Activated CD4-positive, alpha-beta T cell treated with anti-CD3 and anti-CD28 coated beads for 4 hours (primary cell): ENCODE results near the gene FCGR1A.
"Not testable (repeated sequence)": the region's sequence is repeated elsewhere in the genome, so short reads cannot be mapped to it uniquely, and the experiment has no call there.

Source experiments
- DNase-seq, 2 donors: peaks; one replicate each; pipeline ENCODE4 v3.0.0-alpha.2; 2020

The FCGR1A gene

DNA sequence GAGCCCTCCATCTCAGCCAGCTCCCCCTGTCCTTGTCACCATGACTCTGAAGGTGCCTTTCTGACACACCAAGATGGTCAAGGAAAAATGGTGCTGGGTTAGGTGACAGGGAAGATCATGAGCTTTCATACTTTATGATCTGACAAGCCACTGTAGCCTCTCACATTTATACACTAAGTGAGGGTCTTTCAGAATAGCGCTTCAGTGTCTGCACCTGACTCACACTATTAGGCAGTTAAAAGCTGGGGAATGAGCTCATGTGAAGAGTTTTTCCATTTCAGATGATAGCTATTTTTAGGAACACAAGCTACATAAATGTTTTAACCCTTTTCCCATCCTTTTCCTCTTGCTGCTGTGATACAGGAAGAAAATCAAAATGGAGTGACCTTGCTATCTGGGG is 4.2 kb upstream of the FCGR1A start:
- not testable (repeated sequence) for DNase-seq

GRCh38 chr1:149781413-149781984 is 995 bp upstream of the FCGR1A start:
- not testable (repeated sequence) for DNase-seq

DNA sequence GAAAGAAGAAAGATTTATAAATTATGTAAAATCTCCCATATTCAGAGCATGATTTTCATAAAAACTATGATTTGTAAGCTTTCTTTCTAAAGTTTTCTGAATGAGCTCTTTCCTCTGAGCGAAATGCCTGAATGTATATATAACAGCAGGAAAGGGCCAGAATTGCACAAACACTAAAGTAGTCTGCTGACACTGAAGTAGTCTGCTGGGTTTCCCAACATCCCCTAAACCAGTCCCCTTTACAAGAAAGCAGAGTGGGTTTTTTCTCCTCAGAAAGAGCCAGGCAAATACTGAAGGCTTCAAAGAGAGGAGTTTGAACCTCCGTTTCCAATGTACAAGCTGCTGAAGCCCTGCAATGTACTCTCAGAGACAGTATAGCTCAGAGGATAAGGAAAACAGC is 795 bp downstream of the FCGR1A start:
- DNase-seq: not testable (repeated sequence)

- DNase-seq: not testable (repeated sequence)
Observed at GRCh38 chr1:149783868-149784267, 1.4 kb downstream of the FCGR1A start.

DNA sequence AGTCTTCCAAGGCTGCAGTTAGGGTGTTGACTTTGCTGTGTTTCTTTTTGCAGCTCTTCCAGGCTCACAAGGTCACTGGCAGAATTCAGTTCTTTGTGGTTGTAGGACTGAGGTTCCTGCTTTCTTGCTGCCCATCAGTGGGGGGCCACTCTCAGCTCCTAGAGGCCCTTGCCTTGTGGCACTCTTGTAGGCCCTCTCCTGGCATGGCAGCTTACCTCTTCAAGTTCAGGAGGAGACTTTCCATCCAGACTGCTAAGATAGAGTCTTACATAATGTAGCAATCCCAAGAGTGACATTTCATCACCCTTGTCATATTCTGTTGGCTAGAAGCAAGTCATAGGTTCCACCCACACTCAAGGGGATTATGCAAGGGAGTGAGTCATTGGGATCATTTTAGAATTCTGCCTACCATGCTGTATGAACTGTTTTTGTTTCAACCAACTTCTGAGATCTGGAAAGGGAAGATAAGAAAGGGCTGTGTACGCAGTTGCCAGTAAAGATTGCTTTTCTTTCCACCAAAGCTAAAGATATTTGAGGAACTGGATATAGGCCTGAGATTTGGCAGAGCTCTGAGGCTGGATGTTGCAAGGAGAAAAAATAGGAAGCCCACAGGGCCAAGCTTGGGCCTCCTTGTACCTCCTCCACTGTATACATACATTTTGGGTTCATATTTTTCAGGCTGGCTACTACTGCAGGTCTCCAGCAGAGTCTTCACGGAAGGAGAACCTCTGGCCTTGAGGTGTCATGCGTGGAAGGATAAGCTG is 5.4 kb downstream of the FCGR1A start:
- DNase-seq: not testable (repeated sequence)

DNA sequence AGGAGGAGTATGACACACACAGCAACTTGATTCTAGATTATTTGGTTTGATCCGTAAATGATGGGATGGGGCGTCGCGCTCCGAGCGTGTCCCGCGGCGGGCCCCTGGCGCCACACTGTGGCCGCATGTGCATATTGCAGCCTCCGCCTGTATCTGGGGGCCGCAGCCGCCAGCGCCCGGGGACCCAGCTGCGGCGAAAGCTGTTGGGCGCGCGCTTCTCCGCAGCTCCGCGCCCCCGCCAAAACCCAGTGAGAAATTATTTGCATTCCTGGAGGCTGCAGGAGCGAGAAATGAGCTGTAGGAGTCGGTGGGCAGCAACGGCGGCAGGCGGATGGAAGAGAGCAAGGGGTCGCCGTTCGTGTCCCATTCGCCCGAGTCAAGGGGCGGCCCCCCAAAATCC is 10.0 kb downstream of the FCGR1A start:
- DNase-seq: peak; percentile 57 to 62

GRCh38 chr1:149792912-149793515 is 10.5 kb downstream of the FCGR1A start:
- DNase-seq: peak; percentile 73 to 77

DNA sequence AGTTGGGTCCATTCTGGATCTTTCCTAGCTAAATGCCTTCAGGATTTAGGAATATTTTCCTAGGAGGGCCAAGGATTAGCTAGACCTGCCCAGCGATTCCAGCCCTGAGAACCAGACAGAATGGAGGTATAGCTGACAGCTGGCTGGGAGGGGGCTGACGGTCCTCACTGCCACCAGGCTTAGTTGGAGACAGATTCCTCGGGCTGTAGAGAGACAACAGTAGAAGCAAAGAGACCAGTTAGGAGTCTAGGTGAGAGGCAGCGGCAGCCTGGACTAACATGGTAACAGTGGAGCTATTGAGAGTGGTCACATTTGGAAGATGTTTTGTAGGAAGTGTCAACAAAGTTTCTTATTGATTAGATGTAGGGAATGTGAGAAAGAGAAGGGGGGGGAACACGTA is 11.4 kb downstream of the FCGR1A start:
- DNase-seq: not testable (repeated sequence)

DNA sequence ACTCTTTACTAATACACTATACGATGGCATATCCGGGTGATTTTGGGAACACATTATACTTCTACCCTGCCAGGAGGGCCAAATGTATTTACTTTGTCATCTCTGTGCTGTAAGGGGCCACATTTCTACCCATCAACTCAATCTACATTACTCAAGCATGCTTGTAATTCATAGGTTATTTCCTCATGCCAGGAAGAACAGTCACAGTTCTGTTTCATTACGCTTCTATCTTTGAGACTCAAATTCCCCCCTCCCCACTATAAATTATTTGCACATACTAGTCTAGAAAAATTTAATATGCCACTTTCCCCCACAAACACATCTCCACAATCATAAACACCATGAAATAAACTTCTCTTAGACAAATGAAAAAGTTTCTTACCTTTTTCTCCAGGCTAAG is 19.1 kb downstream of the FCGR1A start:
- DNase-seq: not testable (repeated sequence)

- DNase-seq: not testable (repeated sequence)
Observed at GRCh38 chr1:149804417-149805080, 22.1 kb downstream of the FCGR1A start.

DNA sequence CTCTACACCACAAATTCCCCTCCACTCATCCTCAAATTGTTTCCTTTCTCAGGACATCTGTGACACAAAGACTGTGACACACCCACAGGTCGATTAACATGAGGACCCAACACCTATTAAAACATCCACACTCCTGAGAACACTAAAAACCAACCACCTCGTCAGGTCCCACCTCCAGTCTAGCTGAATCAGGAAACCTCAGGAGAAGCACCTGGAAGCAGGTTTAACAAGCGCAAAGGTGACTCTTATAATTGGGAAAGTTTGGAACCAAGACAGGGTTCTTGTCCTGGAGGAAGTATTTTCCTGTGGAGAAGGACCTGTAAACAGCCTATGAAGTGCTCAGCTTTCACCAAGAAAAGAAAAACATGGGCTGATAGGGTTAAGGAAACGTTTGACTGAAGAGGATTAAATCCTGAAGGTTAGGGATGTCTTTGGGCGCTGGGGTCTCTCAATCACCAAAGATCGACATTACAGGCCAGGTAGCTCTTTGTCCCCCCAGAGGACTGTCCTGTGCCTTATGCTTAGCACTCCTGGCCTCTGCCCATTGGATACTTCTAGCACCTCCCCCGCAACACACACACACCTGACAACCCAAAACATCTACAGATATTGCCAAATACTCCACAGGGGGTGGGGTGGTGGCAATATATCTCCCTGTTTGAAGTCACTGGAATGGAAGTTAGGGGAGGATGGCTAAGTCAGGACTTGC is 28.4 kb downstream of the FCGR1A start:
- peak; percentile 1 to 2 for DNase-seq

DNA sequence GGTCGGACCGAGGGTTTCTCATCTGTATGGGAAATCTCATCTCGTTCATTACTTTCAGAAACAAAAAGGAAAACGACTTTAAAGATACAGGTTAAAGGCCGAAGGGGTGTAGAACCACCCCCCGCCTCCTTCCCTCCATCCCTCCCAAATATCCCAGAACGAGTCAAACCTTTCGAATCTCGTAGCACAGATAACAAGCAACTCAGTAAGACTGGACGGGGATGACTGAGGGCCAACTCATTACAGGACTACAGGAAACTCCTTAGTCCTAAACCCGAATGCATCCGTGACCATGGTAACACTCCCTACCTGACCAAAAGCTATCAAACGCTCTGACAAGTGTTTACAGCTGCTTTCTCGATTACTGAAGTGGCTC is 29.0 kb downstream of the FCGR1A start:
- DNase-seq: peak in 1 of 2 donors; percentile 1

DNA sequence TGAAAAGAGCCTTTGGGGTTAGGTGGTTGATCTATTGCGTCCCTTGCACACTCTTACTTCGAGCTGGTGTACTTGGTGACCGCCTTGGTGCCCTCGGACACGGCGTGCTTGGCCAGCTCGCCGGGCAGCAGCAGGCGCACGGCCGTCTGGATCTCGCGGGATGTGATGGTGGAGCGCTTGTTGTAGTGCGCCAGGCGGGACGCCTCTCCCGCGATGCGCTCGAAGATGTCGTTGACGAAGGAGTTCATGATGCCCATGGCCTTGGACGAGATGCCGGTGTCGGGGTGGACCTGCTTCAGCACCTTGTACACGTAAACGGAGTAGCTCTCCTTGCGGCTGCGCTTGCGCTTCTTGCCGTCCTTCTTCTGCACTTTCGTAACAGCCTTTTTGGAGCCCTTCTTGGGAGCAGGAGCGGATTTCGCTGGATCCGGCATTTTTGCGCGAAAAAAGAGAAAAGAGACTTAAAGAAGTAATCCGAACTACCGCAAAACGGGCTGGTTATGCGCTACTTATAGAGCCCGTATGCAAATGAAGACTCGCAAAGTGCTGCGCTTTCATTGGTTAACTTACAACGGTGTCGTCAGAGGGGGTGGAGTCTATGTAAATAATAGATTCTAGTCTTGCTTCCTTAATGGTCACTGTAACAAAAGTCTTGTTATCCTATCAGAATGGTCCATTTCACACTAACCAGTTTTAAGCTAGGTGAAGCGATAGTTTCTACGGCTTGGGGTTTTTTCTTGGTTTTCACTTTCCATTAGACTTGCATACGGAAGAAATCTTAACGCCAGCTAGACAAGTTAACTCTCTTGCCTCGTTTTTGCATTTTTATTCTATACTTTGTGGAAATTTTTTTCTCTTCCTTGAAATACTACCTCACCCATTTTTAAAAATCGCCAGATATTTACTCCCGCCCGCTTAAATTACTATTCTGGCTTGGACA is 29.7 kb downstream of the FCGR1A start:
- DNase-seq: peak; percentile 76 to 80

- DNase-seq: peak; percentile 46 to 54
Observed at GRCh38 chr1:149812893-149813801, 30.7 kb downstream of the FCGR1A start.

- not testable (repeated sequence) for DNase-seq
Observed at GRCh38 chr1:149820387-149820786, 37.9 kb downstream of the FCGR1A start.

DNA sequence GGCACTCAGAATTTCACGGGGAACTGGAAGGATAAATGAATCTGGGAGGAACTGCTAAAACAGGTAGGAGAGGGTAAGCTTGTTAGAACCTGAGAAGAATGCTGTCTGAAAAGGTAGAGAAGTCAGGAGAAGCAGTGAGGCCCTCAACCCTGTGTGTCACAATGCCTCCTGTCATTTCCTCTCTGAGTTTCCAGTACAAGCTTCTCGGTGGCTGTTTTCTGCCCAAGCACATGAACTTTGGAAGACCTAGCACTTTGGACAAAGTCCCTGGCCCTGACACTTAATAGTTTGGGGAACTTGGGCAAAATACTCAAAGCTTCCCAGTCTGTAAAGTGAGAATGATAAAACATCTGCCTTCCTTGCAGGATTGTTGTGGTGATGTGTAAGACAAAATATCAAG is 44.1 kb downstream of the FCGR1A start:
- DNase-seq: not testable (repeated sequence)

DNA sequence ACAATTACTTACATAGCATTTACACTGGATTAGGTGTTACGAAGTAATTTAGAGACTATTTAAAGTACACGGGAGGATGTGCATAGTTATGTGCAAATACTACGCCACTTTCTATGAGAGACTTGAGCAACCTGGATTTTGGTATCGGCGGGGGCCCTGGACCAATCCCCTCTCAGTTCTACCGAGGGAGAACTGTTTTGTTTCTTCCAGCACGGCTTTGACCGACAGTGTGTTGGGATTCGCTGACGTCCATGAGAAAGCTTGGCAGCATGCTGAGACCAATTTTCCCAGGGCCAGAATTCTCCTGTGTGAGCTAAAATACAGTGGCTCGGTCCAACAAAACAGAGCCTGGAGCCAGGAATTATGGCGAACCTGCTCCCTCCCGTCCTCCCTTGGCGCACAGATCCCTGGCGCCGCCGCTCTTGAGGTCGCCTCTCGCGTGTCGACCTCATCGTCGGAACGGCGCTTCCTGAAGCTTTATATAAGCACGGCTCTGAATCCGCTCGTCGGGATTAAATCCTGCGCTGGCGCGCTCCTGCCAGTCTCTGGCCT is 49.3 kb downstream of the FCGR1A start:
- DNase-seq: not testable (repeated sequence)

- DNase-seq: not testable (repeated sequence)
Observed at GRCh38 chr1:149832316-149833126, 50.0 kb downstream of the FCGR1A start.

- not testable (repeated sequence) for DNase-seq
Observed at GRCh38 chr1:149833144-149833543, 50.6 kb downstream of the FCGR1A start.
